ENCODE results near the gene GOLGA8N. TPM values are rescaled to one million over a fixed set of nuclear protein-coding genes. Genes with fewer than 3 reads are reported as not detected.
"Not testable (repeated sequence)": the region's sequence is repeated elsewhere in the genome, so short reads cannot be mapped to it uniquely, and the experiment has no call there.

GOLGA8N gene
- total RNA-seq: 10 to 100 TPM in 1 of 2 donors, 1 to 10 TPM in 1; 8.6 to 10.0 TPM

DNA sequence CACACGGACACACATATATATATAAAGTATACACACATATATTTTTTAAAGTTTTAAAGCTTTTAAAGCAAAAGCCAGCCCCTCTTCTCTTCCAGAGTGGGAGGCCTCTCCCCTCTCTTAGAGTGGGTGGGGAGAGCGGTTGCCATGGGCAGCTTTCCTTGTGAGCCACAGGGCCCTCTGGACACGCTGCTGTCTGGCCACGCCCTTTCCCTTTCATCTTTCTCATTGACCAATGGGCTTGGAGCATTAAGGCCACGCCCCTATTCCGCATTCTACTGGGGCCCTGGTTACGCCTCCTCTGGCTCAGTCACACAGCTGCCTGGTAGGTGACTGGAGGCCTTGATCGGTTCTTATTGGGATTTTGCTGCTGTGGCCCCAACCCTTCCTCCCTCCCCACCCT is at the start of gene GOLGA8N:
GOLGA8N (plus strand) TSS at position 306 of the 400 bp plus-strand sequence.
- H3K36me3 Mint-ChIP-seq; ATAC-seq; H3K9me3 Mint-ChIP-seq; DNase-seq (ENCODE audit: low spot score in 2 of 2); H3K27ac Mint-ChIP-seq: not testable (repeated sequence)

DNA sequence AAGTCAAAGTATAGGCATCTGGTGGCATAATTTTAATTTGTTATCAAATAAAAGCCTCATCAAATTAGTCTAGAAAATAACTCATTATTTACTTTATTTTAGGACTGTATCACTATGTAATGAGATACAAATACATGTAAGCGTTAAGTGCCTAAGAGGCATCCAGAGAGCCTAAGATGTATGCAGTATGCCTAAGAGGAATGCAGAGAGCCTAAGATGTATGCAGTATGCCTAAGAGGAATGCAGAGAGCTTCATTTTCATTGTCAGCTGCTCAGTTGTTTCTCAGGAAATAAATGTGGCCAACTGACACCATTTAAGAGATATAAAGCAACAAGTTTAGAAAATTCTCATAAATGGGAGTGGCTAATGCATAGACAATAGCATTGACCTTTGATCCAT is 49.8 kb upstream of the GOLGA8N start:
- H3K27ac Mint-ChIP-seq; H3K36me3 Mint-ChIP-seq; H3K9me3 Mint-ChIP-seq; ATAC-seq; DNase-seq (ENCODE audit: low spot score in 2 of 2): not testable (repeated sequence)

DNA sequence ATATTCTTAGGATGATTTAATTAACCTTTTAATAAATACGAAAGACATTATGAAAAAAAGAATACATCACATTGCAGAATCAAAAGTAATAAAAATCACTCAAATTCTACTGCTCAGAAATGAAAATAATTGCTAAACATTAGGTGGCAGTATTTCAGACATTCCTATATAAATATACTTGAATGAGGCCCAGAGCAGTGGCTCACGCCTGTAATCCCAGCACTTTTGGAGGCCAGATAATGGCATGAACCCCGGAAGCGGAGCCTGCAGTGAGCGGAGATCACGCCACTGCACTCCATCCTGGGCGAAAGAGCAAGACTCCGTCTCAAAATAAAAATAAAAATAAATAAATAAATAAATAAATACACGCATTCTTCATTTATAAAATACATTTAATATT is 48.1 kb upstream of the GOLGA8N start:
- ATAC-seq; DNase-seq (ENCODE audit: low spot score in 2 of 2); H3K36me3 Mint-ChIP-seq; H3K27ac Mint-ChIP-seq; H3K9me3 Mint-ChIP-seq: not testable (repeated sequence)

DNA sequence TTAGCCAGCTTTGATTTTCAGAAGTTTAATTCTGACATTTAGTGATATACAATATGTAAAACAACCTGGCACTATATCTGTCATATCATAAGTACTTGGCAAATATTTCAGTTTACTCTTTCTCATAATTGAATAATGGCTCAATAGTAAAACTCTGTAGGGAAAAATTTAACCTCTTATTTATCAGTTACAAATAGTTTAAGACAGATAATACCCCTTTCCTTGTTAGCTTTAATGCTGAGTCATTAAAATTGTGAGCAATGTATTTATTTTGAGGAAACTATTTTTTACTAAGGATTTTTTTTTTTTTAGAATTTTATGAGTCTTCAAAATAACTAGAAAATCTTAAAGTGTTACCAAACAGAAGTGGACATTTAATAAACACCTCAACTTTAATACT is 38.7 kb upstream of the GOLGA8N start:
- DNase-seq (ENCODE audit: low spot score in 2 of 2); ATAC-seq; H3K9me3 Mint-ChIP-seq; H3K36me3 Mint-ChIP-seq; H3K27ac Mint-ChIP-seq: not testable (repeated sequence)

DNA sequence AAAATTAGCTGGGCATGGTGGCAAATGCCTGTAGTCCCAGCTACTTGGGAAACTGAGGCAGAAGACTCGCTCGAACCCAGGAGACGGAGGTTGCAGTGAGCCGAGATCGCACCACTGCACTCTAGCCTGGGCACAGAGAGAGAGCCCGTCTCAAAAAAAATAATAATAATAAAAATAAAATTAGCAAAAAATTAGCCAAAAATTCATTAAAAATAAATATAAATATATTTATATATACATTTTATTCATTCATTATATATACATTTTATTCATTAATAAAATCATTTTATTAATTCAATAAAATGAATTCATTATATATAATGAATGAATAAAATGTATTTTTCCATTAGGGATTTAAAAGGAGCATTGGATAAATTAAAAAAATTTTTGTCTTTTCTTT is 31.1 kb upstream of the GOLGA8N start:
- not testable (repeated sequence) for H3K36me3 Mint-ChIP-seq; DNase-seq (ENCODE audit: low spot score in 2 of 2); H3K9me3 Mint-ChIP-seq; H3K27ac Mint-ChIP-seq; ATAC-seq

DNA sequence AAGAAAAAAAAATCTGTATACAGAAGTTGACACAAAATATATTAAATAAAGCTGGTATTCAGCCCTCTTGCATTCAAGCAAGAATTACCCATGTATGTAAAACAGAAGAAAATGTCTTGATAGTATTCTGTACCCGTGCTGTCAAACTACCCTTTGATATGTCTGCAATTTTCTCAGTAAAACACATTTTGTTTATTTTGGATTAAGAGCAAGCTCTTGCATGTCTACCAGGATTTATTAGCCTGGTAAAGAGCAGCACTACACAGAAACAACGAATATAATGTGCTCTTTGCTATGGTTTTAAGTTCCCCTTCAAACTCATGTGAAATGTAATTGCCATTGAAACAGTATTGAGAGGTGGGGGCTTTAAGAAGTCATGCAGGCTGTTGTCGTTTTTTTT is 24.3 kb upstream of the GOLGA8N start:
- not testable (repeated sequence) for DNase-seq (ENCODE audit: low spot score in 2 of 2); H3K36me3 Mint-ChIP-seq; ATAC-seq; H3K27ac Mint-ChIP-seq; H3K9me3 Mint-ChIP-seq

DNA sequence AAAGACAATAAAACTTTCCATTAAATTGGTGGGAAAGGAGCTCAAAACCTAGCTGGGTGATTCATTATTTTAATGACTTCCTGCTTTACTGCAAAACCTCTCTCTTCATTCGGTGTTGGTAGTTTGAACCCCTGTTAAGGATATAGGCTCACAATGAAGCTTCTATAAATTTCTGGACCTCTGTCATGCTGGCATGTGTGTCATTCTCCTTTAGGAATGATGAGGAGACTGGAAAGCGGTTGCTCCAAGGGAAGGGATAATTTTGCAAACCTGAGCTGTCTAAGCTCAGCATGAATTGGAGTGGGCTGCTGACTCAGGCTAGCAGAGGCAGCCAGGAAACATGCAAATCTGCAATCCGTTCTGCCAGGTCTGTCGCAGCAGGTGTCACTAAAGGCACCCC is 14.8 kb upstream of the GOLGA8N start:
- DNase-seq (ENCODE audit: low spot score in 2 of 2); H3K9me3 Mint-ChIP-seq; H3K36me3 Mint-ChIP-seq; ATAC-seq: not testable (repeated sequence)
- peak overlapping the region in 1 of 2 donors; percentile 8 for H3K27ac Mint-ChIP-seq

DNA sequence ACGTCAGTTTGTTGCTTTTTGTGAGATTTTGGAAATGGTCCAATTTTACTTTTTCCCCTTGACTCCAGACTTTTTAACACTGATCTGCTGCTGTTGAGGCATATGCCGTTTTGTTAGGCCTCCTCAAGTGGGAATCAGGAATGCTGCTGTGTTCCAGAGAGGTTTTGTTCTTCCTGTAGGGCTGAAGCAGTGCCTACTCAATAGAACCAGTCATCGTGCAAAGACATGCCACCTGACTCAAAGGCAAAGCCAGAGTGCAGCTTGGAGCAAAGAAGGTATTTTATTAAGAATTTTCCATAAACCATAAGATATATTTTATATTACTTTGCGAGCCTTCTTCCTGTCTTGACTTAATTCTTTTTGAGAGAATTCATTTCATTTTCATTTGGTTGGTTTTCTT is 7.4 kb upstream of the GOLGA8N start:
- H3K9me3 Mint-ChIP-seq; DNase-seq (ENCODE audit: low spot score in 2 of 2); H3K36me3 Mint-ChIP-seq; H3K27ac Mint-ChIP-seq; ATAC-seq: not testable (repeated sequence)

DNA sequence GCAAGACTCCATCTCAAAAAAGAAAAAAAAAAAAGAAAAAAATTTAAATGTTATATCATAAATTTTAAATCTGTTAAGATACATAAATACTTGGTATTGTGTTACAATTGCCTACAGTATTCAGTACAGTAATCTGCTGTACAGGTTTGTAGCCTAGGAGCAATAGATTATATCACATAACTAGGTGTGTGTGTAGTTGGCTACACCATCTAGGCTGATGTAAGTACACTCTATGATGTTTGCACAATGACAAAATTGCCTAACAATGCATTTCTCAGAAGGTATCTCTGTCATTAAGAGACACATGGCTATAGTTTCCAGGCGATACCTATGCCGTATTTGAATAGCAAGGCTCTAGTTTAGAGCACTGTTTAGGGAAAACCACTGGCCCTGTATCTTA is 16.3 kb downstream of the GOLGA8N start:
- not testable (repeated sequence) for H3K9me3 Mint-ChIP-seq; DNase-seq (ENCODE audit: low spot score in 2 of 2); H3K36me3 Mint-ChIP-seq; H3K27ac Mint-ChIP-seq; ATAC-seq

DNA sequence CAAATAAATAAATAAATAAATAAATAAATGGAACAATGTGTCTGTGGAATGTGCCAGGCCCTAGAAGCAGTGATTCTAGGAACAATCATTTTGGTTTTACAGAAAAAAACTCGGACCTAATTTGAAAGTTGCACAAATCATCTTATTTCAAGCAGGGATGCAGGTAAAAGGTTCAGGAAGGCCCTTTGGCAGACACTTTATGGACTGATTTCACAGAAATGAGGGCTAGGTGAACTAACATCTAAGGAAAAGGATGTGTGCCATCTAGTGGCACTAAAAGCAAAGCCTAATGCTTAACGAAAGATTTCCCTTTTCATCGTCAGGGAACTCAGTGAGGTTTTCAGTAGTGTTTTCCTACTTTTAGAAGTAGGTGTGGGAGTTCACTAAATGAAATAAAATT is 17.5 kb downstream of the GOLGA8N start:
- not testable (repeated sequence) for H3K27ac Mint-ChIP-seq; ATAC-seq; H3K9me3 Mint-ChIP-seq; DNase-seq (ENCODE audit: low spot score in 2 of 2)
- H3K36me3 Mint-ChIP-seq: peaks cover 7 to 11% of the 10 kb centered on the region in 2 donors

DNA sequence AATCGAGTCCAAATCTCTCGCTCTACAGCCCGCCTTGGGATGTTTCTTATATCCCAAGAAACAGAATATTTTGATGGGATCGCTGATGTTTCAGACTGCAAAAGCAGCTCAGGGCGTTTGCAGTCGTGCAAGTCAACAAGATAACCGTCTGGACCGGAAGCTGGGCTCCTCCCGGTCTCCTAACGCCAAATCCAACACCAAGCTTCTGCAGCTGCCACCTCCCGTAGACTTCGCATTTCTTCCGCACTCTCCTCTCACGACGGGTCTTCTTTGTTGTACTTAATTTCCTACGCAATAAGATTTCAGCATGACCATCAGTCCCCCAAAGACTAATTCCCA is 21.4 kb downstream of the GOLGA8N start:
- peak overlapping the region; percentile 96 to 99 for H3K27ac Mint-ChIP-seq

DNA sequence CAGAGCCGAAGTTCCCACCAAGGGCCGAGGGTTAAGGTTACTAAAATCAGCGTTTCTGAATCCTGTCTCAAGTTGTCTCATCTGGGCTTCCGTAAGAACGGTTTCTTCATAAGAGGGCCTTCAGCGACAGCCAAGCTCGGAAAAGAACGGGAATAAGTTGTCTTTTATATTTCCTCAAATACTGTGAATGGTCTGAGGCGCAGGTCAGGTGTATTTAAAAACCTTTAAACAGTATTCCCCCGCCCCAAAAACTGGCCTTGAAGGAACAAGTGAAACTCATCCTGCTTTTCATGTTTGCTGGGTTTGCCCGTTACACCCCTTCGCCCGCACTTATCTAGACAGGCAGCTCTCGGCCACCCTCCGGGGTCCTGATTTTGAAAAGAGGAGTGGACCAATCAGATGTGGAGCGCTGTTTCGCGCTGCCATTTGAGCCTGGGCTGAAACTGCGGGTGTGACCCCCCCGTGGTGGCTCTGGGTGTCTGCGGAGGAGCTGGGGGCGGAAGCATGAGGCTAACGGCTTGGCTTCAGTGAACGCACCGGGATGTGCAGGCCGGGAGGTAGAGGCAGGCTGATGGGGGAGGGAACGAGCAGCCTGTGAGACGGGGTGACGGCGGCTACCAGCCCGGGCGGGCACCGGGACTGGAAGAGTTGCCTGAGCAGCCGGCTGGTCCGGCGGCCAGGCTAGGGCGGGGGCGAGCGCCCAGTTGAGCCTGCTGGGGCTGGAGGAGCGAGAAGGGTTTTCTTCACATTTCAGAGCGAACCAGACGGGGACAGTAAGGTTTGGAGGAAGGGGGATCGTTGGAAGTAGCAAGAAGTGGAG is 22.0 kb downstream of the GOLGA8N start, which contains the start of gene ARHGAP11A:
ARHGAP11A (plus strand) TSS at position 454 of the 820 bp plus-strand sequence. CDS start 708 bp downstream, outside the sequence.
- Mint-ChIP-seq H3K27ac (peak within 1 kb of the TSS; percentile 96 to 99), H3K36me3 (peaks cover 20 to 23% of the 10 kb centered on the region in 2 donors)
- peak; percentile 87 to 90 for ATAC-seq
- peak; percentile 80 to 87 for DNase-seq (ENCODE audit: low spot score in 2 of 2)
- H3K9me3 Mint-ChIP-seq: not testable (repeated sequence)

More for the DNA sequence above, 21.4 kb downstream of the GOLGA8N start:
- peak; percentile 39 to 47 for ATAC-seq
- H3K36me3 Mint-ChIP-seq: peaks cover 20 to 23% of the 10 kb centered on the region in 2 donors
- not testable (repeated sequence) for DNase-seq (ENCODE audit: low spot score in 2 of 2); H3K9me3 Mint-ChIP-seq

DNA sequence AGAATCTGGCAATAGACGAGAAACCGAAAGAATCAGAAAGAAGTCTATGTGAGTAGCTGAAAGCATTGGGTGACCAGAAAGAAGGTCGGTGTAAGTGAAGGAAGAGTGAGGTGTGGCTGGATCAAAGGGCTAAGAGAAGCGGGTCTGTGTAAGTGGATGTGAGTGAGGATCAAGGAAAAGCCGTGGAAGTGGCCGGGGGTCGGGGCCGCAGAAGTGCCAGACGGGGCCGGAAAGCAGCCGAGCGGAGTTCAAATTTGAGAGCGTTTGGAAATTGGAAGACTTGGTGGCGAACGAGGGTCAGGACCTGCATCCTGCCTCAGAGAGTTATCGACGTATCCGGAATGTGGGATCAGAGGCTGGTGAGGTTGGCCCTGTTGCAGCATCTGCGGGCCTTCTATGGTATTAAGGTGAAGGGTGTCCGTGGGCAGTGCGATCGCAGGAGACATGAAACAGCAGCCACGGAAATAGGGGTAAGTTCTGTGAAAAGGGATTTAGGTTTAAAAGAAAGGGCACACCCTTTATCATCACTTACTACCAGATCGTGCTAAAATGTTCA is 22.7 kb downstream of the GOLGA8N start:
- DNase-seq (ENCODE audit: low spot score in 2 of 2); H3K9me3 Mint-ChIP-seq: not testable (repeated sequence)
- peak; percentile 19 to 49 for ATAC-seq
- H3K27ac Mint-ChIP-seq: peak overlapping the region; percentile 96 to 99
- H3K36me3 Mint-ChIP-seq: peaks cover 20 to 23% of the 10 kb centered on the region in 2 donors

DNA sequence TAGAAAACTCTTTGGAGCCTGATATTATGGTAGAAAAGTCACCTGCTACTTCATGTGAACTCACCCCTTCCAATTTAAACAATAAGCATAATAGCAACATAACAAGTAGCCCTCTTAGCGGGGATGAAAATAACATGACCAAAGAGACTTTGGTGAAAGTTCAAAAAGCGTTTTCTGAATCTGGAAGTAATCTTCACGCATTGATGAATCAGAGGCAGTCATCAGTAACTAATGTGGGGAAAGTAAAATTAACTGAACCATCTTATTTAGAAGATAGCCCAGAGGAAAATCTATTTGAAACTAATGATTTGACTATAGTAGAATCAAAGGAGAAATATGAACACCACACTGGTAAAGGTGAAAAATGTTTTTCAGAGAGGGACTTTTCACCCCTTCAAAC is 43.2 kb downstream of the GOLGA8N start:
- DNase-seq (ENCODE audit: low spot score in 2 of 2): no peak
- no peak for ATAC-seq
- Mint-ChIP-seq H3K27ac (no peak overlapping the region), H3K9me3 (no peaks in the 10 kb centered on the region), H3K36me3 (peaks cover 17 to 49% of the 10 kb centered on the region in 2 donors)

DNA sequence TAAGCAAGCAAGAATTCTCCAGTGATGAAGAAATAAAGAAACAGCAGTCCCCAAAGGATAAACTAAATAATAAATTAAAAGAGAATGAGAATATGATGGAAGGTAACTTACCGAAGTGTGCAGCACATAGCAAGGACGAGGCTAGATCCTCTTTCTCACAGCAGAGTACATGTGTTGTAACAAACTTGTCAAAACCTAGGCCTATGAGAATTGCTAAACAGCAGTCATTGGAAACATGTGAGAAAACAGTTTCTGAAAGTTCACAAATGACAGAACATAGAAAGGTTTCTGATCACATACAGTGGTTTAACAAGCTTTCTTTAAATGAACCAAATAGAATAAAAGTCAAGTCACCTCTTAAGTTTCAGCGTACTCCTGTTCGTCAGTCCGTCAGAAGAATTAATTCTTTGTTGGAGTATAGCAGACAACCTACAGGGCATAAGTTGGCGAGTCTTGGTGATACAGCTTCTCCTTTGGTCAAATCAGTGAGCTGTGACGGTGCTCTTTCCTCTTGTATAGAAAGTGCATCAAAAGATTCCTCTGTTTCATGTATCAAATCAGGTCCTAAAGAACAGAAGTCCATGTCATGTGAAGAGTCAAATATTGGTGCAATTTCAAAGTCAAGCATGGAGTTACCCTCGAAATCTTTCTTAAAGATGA is 43.8 kb downstream of the GOLGA8N start:
- no peaks in the 10 kb centered on the region for H3K9me3 Mint-ChIP-seq
- DNase-seq (ENCODE audit: low spot score in 2 of 2) (no peak), ATAC-seq (no peak)
- H3K27ac Mint-ChIP-seq: no peak overlapping the region
- H3K36me3 Mint-ChIP-seq: peaks cover 17 to 51% of the 10 kb centered on the region in 2 donors

DNA sequence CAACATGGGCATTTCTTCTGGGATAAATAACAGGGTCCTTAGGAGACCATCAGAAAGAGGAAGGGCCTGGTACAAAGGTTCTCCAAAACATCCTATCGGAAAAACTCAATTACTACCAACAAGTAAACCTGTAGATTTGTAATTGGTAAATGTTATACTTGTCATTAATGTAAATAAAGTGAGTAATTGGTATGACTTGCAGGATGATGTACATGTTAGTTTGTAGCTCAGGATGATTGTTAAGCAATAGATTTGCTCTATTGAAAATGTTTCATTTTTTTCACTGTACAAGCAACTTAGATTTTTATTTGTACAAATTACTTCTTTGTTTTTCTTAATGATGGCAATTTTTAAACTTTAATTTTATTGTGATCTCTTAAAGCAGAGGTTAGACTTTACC is 44.4 kb downstream of the GOLGA8N start:
- peaks cover 17 to 51% of the 10 kb centered on the region in 2 donors for H3K36me3 Mint-ChIP-seq

DNA sequence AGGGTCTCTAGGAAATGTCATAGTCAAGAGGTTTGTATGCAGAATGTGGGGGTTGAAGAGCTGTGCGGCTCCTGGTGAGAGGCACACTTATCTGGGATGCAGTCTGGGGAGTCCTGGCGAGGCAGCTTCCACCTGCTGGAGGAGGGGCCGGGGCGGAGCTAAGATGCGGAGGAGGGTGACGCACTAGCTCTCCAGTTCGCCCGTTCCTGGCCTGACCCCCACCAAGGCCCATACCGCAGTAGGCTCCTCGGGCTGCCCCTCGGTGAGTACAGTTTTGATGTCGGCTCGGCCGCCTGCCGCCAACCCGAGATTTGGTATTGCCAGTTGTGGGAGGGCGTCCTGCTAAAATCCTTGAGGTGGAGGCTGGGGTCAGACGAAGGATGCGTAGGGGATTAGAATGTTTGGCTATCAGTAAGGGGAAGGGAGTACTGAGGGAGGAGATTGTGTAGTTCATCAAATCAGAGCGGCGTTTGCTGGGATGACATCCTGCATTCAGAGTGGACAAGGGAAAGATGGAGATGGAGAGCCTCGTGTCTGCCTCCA is 48.3 kb downstream of the GOLGA8N start, which contains the start of gene SCG5:
SCG5 (plus strand) TSS at position 194 of the 543 bp plus-strand sequence. CDS start 1,883 bp downstream, outside the sequence.
- ATAC-seq: peak in 1 of 2 donors; percentile 50
- Mint-ChIP-seq H3K36me3 (peaks cover under 1 to 22% of the 10 kb centered on the region in 2 donors), H3K9me3 (no peaks in the 10 kb centered on the region), H3K27ac (peak within 1 kb of the TSS in 1 of 2 donors; percentile 24)
- DNase-seq (ENCODE audit: low spot score in 2 of 2): no peak

More for the DNA sequence above, 44.4 kb downstream of the GOLGA8N start:
- Mint-ChIP-seq H3K9me3 (no peaks in the 10 kb centered on the region), H3K27ac (no peak overlapping the region)
- ATAC-seq (no peak), DNase-seq (ENCODE audit: low spot score in 2 of 2) (no peak)

Data from activated naive CD4-positive, alpha-beta T cell treated with anti-CD3 and anti-CD28 coated beads, Interleukin-2, amount 50 U/mL, for 72 hours (primary cell).